Epithelial cell of esophagus (primary cell): Measurements from ENCODE around the gene TMEM167B.

ENCODE experiments used
- DNase-seq: peaks from one replicate; pipeline ENCODE4 v3.0.0; 2010; ENCODE audit warnings: low read depth
- H3K4me3 ChIP-seq: 2 replicates; pipeline ENCODE4 v1.5.1; 2011; ENCODE audit warnings: mild to moderate bottlenecking, low read length, control low read depth
- CTCF ChIP-seq: IDR thresholded peaks from 2 replicates; pipeline ENCODE4 v1.5.1; 2011; ENCODE audit warnings: low read depth, mild to moderate bottlenecking, low read length, control low read depth, inconsistent platforms; ENCODE audit not compliant: insufficient read depth; ENCODE audit errors: missing control alignments

Gene TMEM167B

GRCh38 chr1:109080441-109081082, 10.0 kb upstream of the TMEM167B start:
- H3K4me3 ChIP-seq: no peak overlapping the region
- no peak for DNase-seq
- TF ChIP-seq CTCF: no peak

- H3K4me3 ChIP-seq: no peak overlapping the region
- no peak for DNase-seq
- TF ChIP-seq CTCF: no peak
Measured at GRCh38 chr1:109083501-109083900, 7.1 kb upstream of the TMEM167B start.

GRCh38 chr1:109083923-109084322, 6.6 kb upstream of the TMEM167B start:
- TF ChIP-seq CTCF: no peak
- DNase-seq: no peak
- no peak overlapping the region for H3K4me3 ChIP-seq

- no peak for TF ChIP-seq CTCF
- DNase-seq: peak; percentile 33
- no peak overlapping the region for H3K4me3 ChIP-seq
Measured at GRCh38 chr1:109084563-109085517, 5.7 kb upstream of the TMEM167B start.

- TF ChIP-seq CTCF: peak; percentile 69
- H3K4me3 ChIP-seq: peak overlapping the region; percentile 89
- peak; percentile 74 for DNase-seq
Measured at GRCh38 chr1:109089242-109090015, 1.1 kb upstream of the TMEM167B start.

- H3K4me3 ChIP-seq: peak overlapping the region; percentile 89
- DNase-seq: peak; percentile 60
- TF ChIP-seq CTCF: no peak
Measured at GRCh38 chr1:109091078-109091838, 694 bp downstream of the TMEM167B start.
